Osteocyte (in vitro differentiated cells): ENCODE data around the gene POM121L2. TPM values are rescaled to one million over a fixed set of nuclear protein-coding genes. Genes with fewer than 3 reads are reported as not detected.

Experiments used
- DNase-seq: peaks from one replicate; pipeline ENCODE4 v3.0.0; 2021; ENCODE audit warnings: mixed read lengths; ENCODE audit not compliant: unreplicated experiment; ENCODE audit errors: extremely low spot score
- H3K27ac Mint-ChIP-seq: one replicate; pipeline ENCODE4 v1.8.0; 2021; ENCODE audit warnings: mild to moderate bottlenecking, mixed read lengths; ENCODE audit not compliant: unreplicated experiment
- H3K27me3 Mint-ChIP-seq: one replicate; pipeline ENCODE4 v1.8.0; 2021; ENCODE audit warnings: mixed read lengths; ENCODE audit not compliant: unreplicated experiment
- H3K36me3 Mint-ChIP-seq: one replicate; pipeline ENCODE4 v1.8.0; 2021; ENCODE audit warnings: mixed read lengths; ENCODE audit not compliant: unreplicated experiment
- H3K4me1 Mint-ChIP-seq: one replicate; pipeline ENCODE4 v1.8.0; 2021; ENCODE audit warnings: mixed read lengths; ENCODE audit not compliant: unreplicated experiment
- H3K4me3 Mint-ChIP-seq: one replicate; pipeline ENCODE4 v1.8.0; 2021; ENCODE audit warnings: mild to moderate bottlenecking, moderate library complexity, mixed read lengths; ENCODE audit not compliant: unreplicated experiment
- H3K9me3 Mint-ChIP-seq: one replicate; pipeline ENCODE4 v1.8.0; 2021; ENCODE audit warnings: mixed read lengths; ENCODE audit not compliant: unreplicated experiment
- CTCF ChIP-seq: fragments of 200-600 bp; sonication (generic); IDR thresholded peaks from 2 replicates; pipeline ENCODE4 v1.5.0; 2021; ENCODE audit warnings: antibody characterized with exemption, mild to moderate bottlenecking, moderate library complexity
- total RNA-seq: library from RNA; stranded (reverse); gene quantifications from 2 replicates; pipeline ENCODE4 v1.2.1, GENCODE V29; 2021

POM121L2 gene
- total RNA-seq, 1 donor from 2014 or later: not detected

- Mint-ChIP-seq H3K36me3 (no peaks in the 10 kb centered on the region), H3K4me1 (peaks cover 25% of the 10 kb centered on the region), H3K9me3 (no peaks in the 10 kb centered on the region), H3K4me3 (no peak overlapping the region), H3K27me3 (peaks cover 75% of the 10 kb centered on the region), H3K27ac (no peak overlapping the region)
- no peak for TF ChIP-seq CTCF
- DNase-seq: no peak
Measured at GRCh38 chr6:27297857-27298730, 14.0 kb downstream of the POM121L2 start.

GRCh38 chr6:27297484-27297856 lies 14.6 kb downstream of the POM121L2 start:
- H3K4me3 Mint-ChIP-seq: no peak overlapping the region
- H3K27me3 Mint-ChIP-seq: peaks cover 74% of the 10 kb centered on the region
- H3K27ac Mint-ChIP-seq: no peak overlapping the region
- H3K9me3 Mint-ChIP-seq: no peaks in the 10 kb centered on the region
- H3K4me1 Mint-ChIP-seq: peaks cover 25% of the 10 kb centered on the region
- no peaks in the 10 kb centered on the region for H3K36me3 Mint-ChIP-seq
- TF ChIP-seq CTCF: no peak
- DNase-seq: no peak

GRCh38 chr6:27296106-27296783 lies 15.8 kb downstream of the POM121L2 start:
- Mint-ChIP-seq H3K36me3 (no peaks in the 10 kb centered on the region), H3K4me3 (peak overlapping the region; percentile 73), H3K27me3 (peaks cover 79% of the 10 kb centered on the region), H3K4me1 (peaks cover 25% of the 10 kb centered on the region), H3K27ac (no peak overlapping the region), H3K9me3 (peaks cover 7% of the 10 kb centered on the region)
- TF ChIP-seq CTCF: no peak
- DNase-seq: no peak

GRCh38 chr6:27295301-27296079 lies 16.6 kb downstream of the POM121L2 start:
- Mint-ChIP-seq H3K4me1 (peaks cover 27% of the 10 kb centered on the region), H3K4me3 (peak overlapping the region; percentile 73), H3K9me3 (peaks cover 10% of the 10 kb centered on the region), H3K27ac (no peak overlapping the region), H3K27me3 (peaks cover 82% of the 10 kb centered on the region), H3K36me3 (no peaks in the 10 kb centered on the region)
- DNase-seq: no peak
- no peak for TF ChIP-seq CTCF
